ENCODE results near the gene DNAH2. TPM values are rescaled to one million over a fixed set of nuclear protein-coding genes. Genes with fewer than 3 reads are reported as not detected.

The DNAH2 gene
- total and polyA plus RNA-seq, 2 of the 13 experiments (the other 11 are each of a cell fraction or from before 2014, with no cell fraction given) = not detected

GRCh38 chr17:7851438-7852261, 134.1 kb downstream of the DNAH2 start (continued):
- TF ChIP-seq ZFY (CRISPR knock-in tag; IDR thresholded peaks at IDR 0.05) = no peak
- TF ChIP-seq, protein P1, sequence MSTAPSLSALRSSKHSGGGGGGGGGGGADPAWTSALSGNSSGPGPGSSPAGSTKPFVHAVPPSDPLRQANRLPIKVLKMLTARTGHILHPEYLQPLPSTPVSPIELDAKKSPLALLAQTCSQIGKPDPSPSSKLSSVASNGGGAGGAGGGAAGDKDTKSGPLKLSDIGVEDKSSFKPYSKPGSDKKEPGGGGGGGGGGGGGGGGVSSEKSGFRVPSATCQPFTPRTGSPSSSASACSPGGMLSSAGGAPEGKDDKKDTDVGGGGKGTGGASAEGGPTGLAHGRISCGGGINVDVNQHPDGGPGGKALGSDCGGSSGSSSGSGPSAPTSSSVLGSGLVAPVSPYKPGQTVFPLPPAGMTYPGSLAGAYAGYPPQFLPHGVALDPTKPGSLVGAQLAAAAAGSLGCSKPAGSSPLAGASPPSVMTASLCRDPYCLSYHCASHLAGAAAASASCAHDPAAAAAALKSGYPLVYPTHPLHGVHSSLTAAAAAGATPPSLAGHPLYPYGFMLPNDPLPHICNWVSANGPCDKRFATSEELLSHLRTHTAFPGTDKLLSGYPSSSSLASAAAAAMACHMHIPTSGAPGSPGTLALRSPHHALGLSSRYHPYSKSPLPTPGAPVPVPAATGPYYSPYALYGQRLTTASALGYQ (CRISPR knock-in tag; IDR thresholded peaks at IDR 0.05) = no peak
- TF ChIP-seq, protein P2, sequence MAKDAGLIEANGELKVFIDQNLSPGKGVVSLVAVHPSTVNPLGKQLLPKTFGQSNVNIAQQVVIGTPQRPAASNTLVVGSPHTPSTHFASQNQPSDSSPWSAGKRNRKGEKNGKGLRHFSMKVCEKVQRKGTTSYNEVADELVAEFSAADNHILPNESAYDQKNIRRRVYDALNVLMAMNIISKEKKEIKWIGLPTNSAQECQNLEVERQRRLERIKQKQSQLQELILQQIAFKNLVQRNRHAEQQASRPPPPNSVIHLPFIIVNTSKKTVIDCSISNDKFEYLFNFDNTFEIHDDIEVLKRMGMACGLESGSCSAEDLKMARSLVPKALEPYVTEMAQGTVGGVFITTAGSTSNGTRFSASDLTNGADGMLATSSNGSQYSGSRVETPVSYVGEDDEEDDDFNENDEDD (CRISPR knock-in tag; IDR thresholded peaks at IDR 0.05; ENCODE audit: borderline replicate concordance) = peak; percentile 24; the same call in 1 of the 2 replicates
- peak; percentile 97 for TF ChIP-seq CTCF (CRISPR knock-in tag; IDR thresholded peaks at IDR 0.05)
- TF ChIP-seq GABPB1 (CRISPR knock-in tag; IDR thresholded peaks at IDR 0.05) = peak; percentile 66; the same call in 1 of the 2 replicates
- TF ChIP-seq MNT (IDR thresholded peaks at IDR 0.05) = no peak
- peak; percentile 29; the same call in 1 of the 2 replicates for TF ChIP-seq RARA (CRISPR knock-in tag; IDR thresholded peaks at IDR 0.05)
- no peak for TF ChIP-seq NCOR1 (IDR thresholded peaks at IDR 0.05; ENCODE audit: borderline replicate concordance, low read length)
- no peak for TF ChIP-seq SP1 (IDR thresholded peaks at IDR 0.05)
- TF ChIP-seq SP1 (CRISPR knock-in tag; IDR thresholded peaks at IDR 0.05) = peak; percentile 80
- no peak for TF ChIP-seq ZSCAN31 (CRISPR knock-in tag; IDR thresholded peaks at IDR 0.05; ENCODE audit: low read depth)
- no peak for TF ChIP-seq CENPT (CRISPR knock-in tag; IDR thresholded peaks at IDR 0.05; ENCODE audit: low read depth)
- no peak for TF ChIP-seq SNRNP70 (IDR thresholded peaks at IDR 0.05; ENCODE audit: low read depth, low read length)
- no peak for TF ChIP-seq SSRP1 (CRISPR knock-in tag; IDR thresholded peaks at IDR 0.05)
- TF ChIP-seq TBP (CRISPR knock-in tag; IDR thresholded peaks at IDR 0.05) = no peak
- no peak for TF ChIP-seq DNMT3B (CRISPR knock-in tag; conservative IDR thresholded peaks at IDR 0.05)
- TF ChIP-seq, protein P3, sequence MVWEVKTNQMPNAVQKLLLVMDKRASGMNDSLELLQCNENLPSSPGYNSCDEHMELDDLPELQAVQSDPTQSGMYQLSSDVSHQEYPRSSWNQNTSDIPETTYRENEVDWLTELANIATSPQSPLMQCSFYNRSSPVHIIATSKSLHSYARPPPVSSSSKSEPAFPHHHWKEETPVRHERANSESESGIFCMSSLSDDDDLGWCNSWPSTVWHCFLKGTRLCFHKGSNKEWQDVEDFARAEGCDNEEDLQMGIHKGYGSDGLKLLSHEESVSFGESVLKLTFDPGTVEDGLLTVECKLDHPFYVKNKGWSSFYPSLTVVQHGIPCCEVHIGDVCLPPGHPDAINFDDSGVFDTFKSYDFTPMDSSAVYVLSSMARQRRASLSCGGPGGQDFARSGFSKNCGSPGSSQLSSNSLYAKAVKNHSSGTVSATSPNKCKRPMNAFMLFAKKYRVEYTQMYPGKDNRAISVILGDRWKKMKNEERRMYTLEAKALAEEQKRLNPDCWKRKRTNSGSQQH (CRISPR knock-in tag; IDR thresholded peaks at IDR 0.05; ENCODE audit: low read depth) = 0 out of 2 replicates have a peak, but pooled peaks have one; percentile 15
- TF ChIP-seq AGO2 (optimal IDR thresholded peaks at IDR 0.05; ENCODE audit: low read depth, low read length) = peak; percentile 93
- TF ChIP-seq ZC3H13 (CRISPR knock-in tag; IDR thresholded peaks at IDR 0.05) = 0 out of 2 replicates have a peak, but pooled peaks have one; percentile 27
